SJCRH30 (cell line): ENCODE data around the gene SRSF3. TPM values are rescaled to one million over a fixed set of nuclear protein-coding genes. Genes with fewer than 3 reads are reported as not detected.
A peak's percentile ranks its signal among the peaks of the same experiment; 100 is the strongest.
"Not testable (repeated sequence)": the region's sequence is repeated elsewhere in the genome, so short reads cannot be mapped to it uniquely, and the experiment has no call there.

Experiments used
- DNase-seq, 2 experiments: peaks; one replicate each; pipeline ENCODE4 v3.0.0-alpha.2; 2015 to 2020
- H3K27ac ChIP-seq: fragments of 250-450 bp; sonication (Bioruptor Pico); 2 replicates; pipeline ENCODE4 v1.5.1; 2020; ENCODE audit warnings: mild to moderate bottlenecking, moderate library complexity
- H3K27me3 ChIP-seq: fragments of 250-450 bp; sonication (Bioruptor Pico); 2 replicates; pipeline ENCODE4 v1.5.1; 2020; ENCODE audit warnings: mild to moderate bottlenecking, moderate library complexity
- H3K36me3 ChIP-seq: fragments of 250-450 bp; sonication (Bioruptor Pico); 2 replicates; pipeline ENCODE4 v1.5.1; 2020; ENCODE audit warnings: mild to moderate bottlenecking, moderate library complexity
- H3K4me1 ChIP-seq: fragments of 250-450 bp; sonication (Bioruptor Pico); 2 replicates; pipeline ENCODE4 v1.5.1; 2020; ENCODE audit warnings: mild to moderate bottlenecking, moderate library complexity
- H3K4me3 ChIP-seq: fragments of 250-450 bp; sonication (Bioruptor Pico); 2 replicates; pipeline ENCODE4 v1.5.1; 2020; ENCODE audit warnings: mild to moderate bottlenecking, moderate library complexity
- H3K9me3 ChIP-seq: fragments of 250-450 bp; sonication (Bioruptor Pico); replicated peaks from 2 replicates; pipeline ENCODE4 v1.5.1; 2020; ENCODE audit warnings: mild to moderate bottlenecking, moderate library complexity
- total RNA-seq: library from RNA; depleted of rRNA; stranded (reverse); fragments of >200 nt; shearing (Covaris generic); gene quantifications from 2 replicates; pipeline ENCODE4 v1.2.3, GENCODE V29; 2014

The SRSF3 gene
- total RNA-seq, 1 experiment from 2014 or later: 493 TPM

GRCh38 chr6:36607305-36607682, 13.1 kb downstream of the SRSF3 start:
- not testable (repeated sequence) for H3K27me3 ChIP-seq, H3K4me3 ChIP-seq, H3K9me3 ChIP-seq, DNase-seq, H3K27ac ChIP-seq
- H3K36me3 ChIP-seq: peaks cover 69% of the 10 kb centered on the region
- H3K4me1 ChIP-seq: peaks cover 21% of the 10 kb centered on the region

DNA sequence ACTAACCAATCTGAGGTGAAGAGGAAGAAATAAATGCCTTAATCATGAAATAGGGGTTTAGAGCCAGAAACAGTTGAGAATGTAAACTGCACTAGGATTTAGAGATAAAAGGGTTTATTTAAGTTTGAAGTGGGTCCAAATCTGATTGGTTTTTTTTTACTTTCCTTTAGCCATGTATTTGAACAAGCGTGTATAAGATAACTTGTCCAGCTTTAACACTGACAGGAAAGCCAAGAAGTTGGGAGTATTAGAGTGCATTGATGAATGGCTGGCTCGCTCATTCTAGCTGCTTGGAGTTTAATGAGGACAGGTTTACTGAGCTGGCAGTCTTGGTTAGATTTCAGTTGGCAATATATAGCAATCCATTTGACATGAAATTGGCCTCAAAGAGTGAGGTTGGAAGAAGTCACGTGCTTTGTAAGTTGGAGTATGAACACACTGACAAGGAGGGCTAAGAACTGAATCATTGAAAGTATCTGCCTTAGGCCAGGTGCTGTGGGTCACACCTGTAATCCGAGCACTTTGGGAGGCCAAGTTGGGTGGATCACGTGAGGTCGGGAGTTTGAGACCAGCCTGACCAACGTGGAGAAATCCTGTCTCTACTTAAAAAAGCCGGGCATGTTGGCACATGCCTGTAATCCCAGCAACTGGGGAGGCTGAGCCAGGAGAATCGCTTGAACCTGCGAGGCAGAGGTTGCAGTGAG, 13.7 kb downstream of the SRSF3 start:
- no peak overlapping the region for H3K27ac ChIP-seq
- peaks cover 21% of the 10 kb centered on the region for H3K4me1 ChIP-seq

GRCh38 chr6:36608788-36609563, 14.8 kb downstream of the SRSF3 start:
- peaks cover 16% of the 10 kb centered on the region for H3K4me1 ChIP-seq
- no peak for DNase-seq
- H3K36me3 ChIP-seq: peaks cover 61% of the 10 kb centered on the region
- H3K9me3 ChIP-seq: no peaks in the 10 kb centered on the region
- H3K27me3 ChIP-seq: no peaks in the 10 kb centered on the region
- H3K4me3 ChIP-seq: no peak overlapping the region
- H3K27ac ChIP-seq: no peak overlapping the region

More for the DNA sequence above, 13.7 kb downstream of the SRSF3 start:
- no peak for DNase-seq
- peaks cover 65% of the 10 kb centered on the region for H3K36me3 ChIP-seq
- H3K27me3 ChIP-seq: no peaks in the 10 kb centered on the region
- H3K4me3 ChIP-seq: no peak overlapping the region
- no peaks in the 10 kb centered on the region for H3K9me3 ChIP-seq

GRCh38 chr6:36609582-36609981, 15.4 kb downstream of the SRSF3 start:
- DNase-seq: no peak
- Histone ChIP-seq H3K27me3 (no peaks in the 10 kb centered on the region), H3K27ac (no peak overlapping the region), H3K4me1 (peaks cover 14% of the 10 kb centered on the region), H3K36me3 (peaks cover 55% of the 10 kb centered on the region), H3K4me3 (no peak overlapping the region), H3K9me3 (no peaks in the 10 kb centered on the region)

GRCh38 chr6:36610041-36610955, 16.1 kb downstream of the SRSF3 start:
- Histone ChIP-seq H3K27me3 (no peaks in the 10 kb centered on the region), H3K36me3 (peaks cover 47% of the 10 kb centered on the region), H3K4me3 (no peak overlapping the region), H3K4me1 (peaks cover 7% of the 10 kb centered on the region), H3K27ac (no peak overlapping the region), H3K9me3 (no peaks in the 10 kb centered on the region)
- DNase-seq: no peak

DNA sequence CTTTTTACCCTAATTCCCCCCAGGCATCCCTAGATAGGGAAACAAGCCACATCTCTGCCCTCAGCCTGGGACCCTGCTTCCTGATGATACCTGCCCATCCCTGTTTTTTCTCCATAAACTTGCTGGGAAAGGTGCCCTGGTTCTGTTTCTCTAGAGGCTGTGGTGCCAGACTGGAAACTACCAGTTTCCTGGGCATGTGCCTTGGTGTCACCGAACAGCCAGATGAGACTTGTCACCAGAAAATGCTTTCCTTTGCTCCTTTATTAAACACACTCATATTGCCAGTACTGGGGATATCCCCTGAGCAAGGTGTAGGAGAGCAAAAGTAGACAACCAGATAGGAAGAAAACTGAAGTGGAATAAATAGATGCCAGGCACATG, 16.8 kb downstream of the SRSF3 start:
- no peaks in the 10 kb centered on the region for H3K27me3 ChIP-seq
- no peak overlapping the region for H3K4me3 ChIP-seq
- peaks cover 41% of the 10 kb centered on the region for H3K36me3 ChIP-seq
- H3K9me3 ChIP-seq: no peaks in the 10 kb centered on the region
- DNase-seq: no peak
- H3K4me1 ChIP-seq: peaks cover under 1% of the 10 kb centered on the region
- no peak overlapping the region for H3K27ac ChIP-seq

DNA sequence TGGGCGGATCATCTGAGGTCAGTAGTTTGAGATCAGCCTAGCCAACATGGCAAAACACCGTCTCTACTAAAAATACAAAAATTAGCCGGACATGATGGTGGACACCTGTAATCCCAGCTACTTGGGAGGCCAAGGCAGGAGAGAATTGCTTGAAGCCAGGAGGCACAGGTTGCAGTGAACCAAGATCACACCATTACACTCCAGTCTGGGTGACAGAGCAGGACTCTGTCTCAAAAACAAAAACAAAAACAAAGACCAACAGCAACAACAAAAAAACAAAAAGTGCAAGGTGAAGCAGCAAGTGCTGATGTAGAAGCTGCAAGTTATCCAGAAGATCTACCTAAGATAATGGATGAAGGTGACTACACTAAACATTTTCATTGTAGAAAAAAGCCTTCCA, 17.5 kb downstream of the SRSF3 start:
- H3K4me3 ChIP-seq, H3K27ac ChIP-seq, H3K9me3 ChIP-seq, H3K4me1 ChIP-seq, H3K27me3 ChIP-seq, DNase-seq: not testable (repeated sequence)
- peaks cover 36% of the 10 kb centered on the region for H3K36me3 ChIP-seq

DNA sequence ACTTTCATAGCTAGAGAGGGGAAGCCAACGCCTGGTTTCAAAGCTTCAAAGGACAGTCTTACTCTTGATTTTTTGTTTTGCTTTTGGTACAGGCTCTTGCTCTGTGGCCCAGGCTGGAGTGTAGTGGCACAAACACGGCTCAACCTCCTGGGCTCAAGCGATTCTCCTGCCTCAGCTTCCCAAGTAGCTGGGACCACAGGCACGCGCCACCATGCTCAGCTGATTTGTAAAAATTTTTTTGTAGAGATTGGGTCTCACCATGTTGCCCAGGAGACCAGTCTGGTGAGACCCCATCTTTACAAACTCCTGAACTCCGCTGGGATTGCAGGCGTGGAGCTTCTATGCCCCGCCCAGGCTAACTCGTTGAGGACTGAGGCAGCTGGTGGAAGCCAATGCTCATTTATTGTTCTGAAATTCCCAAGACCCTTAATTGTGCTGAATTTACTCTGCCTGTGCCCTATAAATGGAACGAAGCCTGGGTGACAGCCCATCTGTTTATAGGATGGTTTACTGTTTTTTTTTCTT, 18.0 kb downstream of the SRSF3 start:
- Histone ChIP-seq H3K27me3 (no peaks in the 10 kb centered on the region), H3K4me1 (peaks cover 10% of the 10 kb centered on the region), H3K4me3 (no peak overlapping the region), H3K9me3 (no peaks in the 10 kb centered on the region), H3K27ac (no peak overlapping the region), H3K36me3 (peaks cover 31% of the 10 kb centered on the region)
- DNase-seq: no peak

DNA sequence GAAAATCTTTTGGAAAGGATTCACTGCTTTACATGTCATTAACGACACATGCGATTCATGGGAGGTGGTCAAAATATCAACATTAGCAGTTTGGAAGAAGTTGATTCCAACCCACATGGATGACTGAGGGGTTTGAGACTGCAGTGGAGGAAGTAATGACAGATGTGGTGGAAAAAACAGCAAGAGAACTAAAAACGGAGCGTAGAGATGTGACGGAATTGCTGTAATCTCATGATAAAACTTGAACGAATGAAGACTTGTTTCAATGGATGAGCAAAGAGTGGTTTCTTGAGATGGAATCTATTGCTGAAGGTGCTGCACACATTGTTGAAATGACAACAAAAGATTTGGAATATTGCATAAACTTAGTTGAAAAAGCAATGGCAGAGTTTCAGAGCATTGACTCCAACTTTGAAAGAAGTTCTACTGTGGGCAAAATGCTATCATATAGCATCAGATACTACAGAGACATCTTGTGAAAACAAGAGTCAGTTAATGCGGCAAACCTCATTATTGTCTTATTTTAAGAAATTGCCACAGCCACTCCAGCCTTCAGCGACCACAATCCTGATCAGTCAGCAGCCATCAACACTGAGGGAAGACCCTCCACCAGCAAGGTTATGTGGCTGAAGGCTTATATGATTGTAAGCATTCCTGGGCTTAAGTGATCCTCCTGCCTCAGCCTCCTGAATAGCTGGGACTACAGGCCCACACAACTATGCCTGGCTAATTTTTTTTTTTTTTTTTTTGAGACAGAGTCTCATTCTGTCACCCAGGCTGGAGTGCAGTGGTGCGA, 19.2 kb downstream of the SRSF3 start:
- no peaks in the 10 kb centered on the region for H3K9me3 ChIP-seq
- no peak overlapping the region for H3K27ac ChIP-seq
- H3K27me3 ChIP-seq: no peaks in the 10 kb centered on the region
- H3K4me1 ChIP-seq: peaks cover 11% of the 10 kb centered on the region
- DNase-seq: no peak
- no peak overlapping the region for H3K4me3 ChIP-seq
- H3K36me3 ChIP-seq: peaks cover 20% of the 10 kb centered on the region

GRCh38 chr6:36615018-36615761, 21.0 kb downstream of the SRSF3 start:
- DNase-seq: peak; percentile 38 to 75
- H3K27ac ChIP-seq: no peak overlapping the region

DNA sequence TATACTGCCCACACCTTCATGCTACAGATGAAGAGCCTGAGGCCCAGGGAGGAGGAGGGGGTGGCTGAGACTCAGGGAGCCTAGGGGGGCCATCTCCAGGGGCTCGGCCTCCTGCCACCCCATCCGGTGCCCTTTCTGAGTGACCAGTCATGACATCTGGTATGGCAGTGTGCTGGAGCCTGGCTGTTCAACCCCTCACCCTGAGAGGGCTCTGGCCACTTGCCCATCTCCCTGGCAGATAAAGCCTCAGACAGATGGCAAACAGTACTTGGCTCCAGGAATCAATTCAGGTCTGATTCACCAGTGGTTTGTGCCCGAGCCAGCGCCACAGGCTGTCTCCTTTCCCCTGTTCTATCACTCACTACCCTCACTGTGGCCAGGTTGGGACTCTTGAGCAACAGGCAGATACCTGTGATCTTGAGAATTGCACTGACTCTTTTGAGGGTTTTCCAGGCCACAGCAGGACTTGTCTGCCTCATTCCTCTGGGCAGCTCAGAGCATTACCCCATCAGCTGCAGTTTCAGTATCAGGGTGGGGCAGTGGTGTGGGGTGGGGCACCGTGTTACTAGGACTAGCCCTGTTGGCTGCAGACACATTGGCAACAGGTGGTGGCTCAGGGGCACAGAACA, 22.8 kb downstream of the SRSF3 start:
- Histone ChIP-seq H3K9me3 (no peaks in the 10 kb centered on the region), H3K27ac (peak overlapping the region; percentile 7; the same call in 1 of the 2 replicates), H3K36me3 (peaks cover 8% of the 10 kb centered on the region), H3K4me3 (no peak overlapping the region), H3K27me3 (no peaks in the 10 kb centered on the region), H3K4me1 (peaks cover 11% of the 10 kb centered on the region)
- DNase-seq: peak; percentile 35 to 51

More at GRCh38 chr6:36615018-36615761, 21.0 kb downstream of the SRSF3 start:
- Histone ChIP-seq H3K27me3 (no peaks in the 10 kb centered on the region), H3K36me3 (peaks cover 11% of the 10 kb centered on the region), H3K4me1 (peaks cover 11% of the 10 kb centered on the region), H3K9me3 (no peaks in the 10 kb centered on the region), H3K4me3 (no peak overlapping the region)

GRCh38 chr6:36618366-36619355, 24.5 kb downstream of the SRSF3 start:
- Histone ChIP-seq H3K36me3 (no peaks in the 10 kb centered on the region), H3K27ac (no peak overlapping the region)
- DNase-seq: no peak

More at GRCh38 chr6:36618366-36619355, 24.5 kb downstream of the SRSF3 start:
- Histone ChIP-seq H3K27me3 (no peaks in the 10 kb centered on the region), H3K4me1 (peaks cover 13% of the 10 kb centered on the region), H3K9me3 (no peaks in the 10 kb centered on the region), H3K4me3 (no peak overlapping the region)
